ENCODE measurements around the gene VTCN1.

GRCh38 chr1:117123274-117123673 lies 87.5 kb downstream of the VTCN1 start:
- TF ChIP-seq CTCF (IDR thresholded peaks at IDR 0.05) (no peak), POLR2AphosphoS5 (IDR thresholded peaks at IDR 0.05; ENCODE audit: low read depth, low read length) (no peak), REST (IDR thresholded peaks at IDR 0.05; ENCODE audit: insufficient read depth in 1 of 2, low read depth in 2 of 2, low read length in 1 of 2) (no peak), TCF7L2 (IDR thresholded peaks at IDR 0.05; ENCODE audit: low read depth, low read length) (no peak), SIN3A (IDR thresholded peaks at IDR 0.05; ENCODE audit: borderline replicate concordance, insufficient read depth, low read depth, low read length) (no peak)

Measured in Panc1 (cell line).